ENCODE data around the gene PCED1B. TPM values are rescaled to one million over a fixed set of nuclear protein-coding genes. Genes with fewer than 3 reads are reported as not detected.

PCED1B gene
- total and polyA plus RNA-seq, 2 donors from 2014 or later, result 2.8 to 9.2 TPM

DNA sequence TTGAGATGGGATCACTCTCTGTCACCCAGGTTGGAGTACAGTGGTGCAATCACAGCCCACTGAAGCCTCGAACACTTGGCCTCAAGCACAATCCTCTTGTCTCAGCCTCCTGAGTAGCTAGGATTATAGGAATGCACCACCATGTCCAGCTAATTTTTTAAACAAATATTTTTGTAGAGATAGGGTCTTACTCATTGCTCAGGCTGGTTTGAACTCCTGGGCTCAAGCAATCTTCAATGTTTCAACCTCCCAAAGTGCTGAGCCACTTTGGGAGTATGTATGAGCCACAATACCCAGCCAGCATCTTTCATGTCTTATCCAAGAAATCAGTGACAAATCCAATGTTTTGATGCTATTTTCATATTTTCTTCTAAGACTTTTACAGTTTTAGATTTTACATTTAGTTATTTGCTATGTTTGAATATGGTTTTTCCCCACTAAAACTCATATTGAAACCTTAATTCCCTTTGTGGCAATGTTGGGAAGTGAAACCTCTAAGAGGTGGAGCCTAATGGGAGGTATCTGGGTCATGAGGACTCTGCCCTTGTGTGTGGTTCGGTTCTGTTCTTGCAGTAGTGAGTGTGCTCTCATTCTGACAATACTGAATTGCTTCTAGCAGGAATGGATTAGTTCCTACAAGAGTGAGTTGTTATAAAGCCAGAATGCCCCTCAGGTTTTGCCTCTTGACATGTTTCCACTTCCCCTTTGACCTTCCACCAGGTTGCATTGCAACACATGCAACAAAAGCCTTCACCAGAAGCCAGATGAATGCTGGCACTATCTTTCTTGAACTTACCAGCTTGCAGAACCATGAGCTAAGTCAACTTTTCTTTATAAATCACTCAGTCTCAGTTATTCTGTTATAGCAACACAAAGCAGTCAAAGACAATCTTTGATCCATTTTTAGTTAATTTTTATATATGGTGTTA is 81.2 kb downstream of the PCED1B start:
- DNase-seq (no peak), FAIRE-seq (no peak)
- Histone ChIP-seq H3K27me3 (ENCODE audit: control insufficient read depth, insufficient read depth, low read length) (no peaks in the 10 kb centered on the region), H3K4me1 (ENCODE audit: control insufficient read depth in 2 of 3, insufficient read depth in 2 of 3, low read depth in 1 of 3, low read length in 3 of 3) (no peaks in the 10 kb centered on the region), H3K9me3 (ENCODE audit: control insufficient read depth in 2 of 3, insufficient read depth in 1 of 3, low read length in 3 of 3) (peaks cover 0 to 2% (median 0%) of the 10 kb centered on the region in 3 donors), H3K9ac (ENCODE audit: low read length in 3 of 3) (no peak overlapping the region), H3K4me3 (ENCODE audit: low read length in 3 of 3) (no peak overlapping the region), H3K27ac (ENCODE audit: low read depth in 2 of 2, low read length in 2 of 2) (no peak overlapping the region), H3K36me3 (ENCODE audit: control insufficient read depth in 2 of 3, insufficient read depth in 3 of 3, low read length in 3 of 3) (no peaks in the 10 kb centered on the region)
- intact Hi-C loops (cut with DNase I), result no loop called here
- TF ChIP-seq, protein P1, sequence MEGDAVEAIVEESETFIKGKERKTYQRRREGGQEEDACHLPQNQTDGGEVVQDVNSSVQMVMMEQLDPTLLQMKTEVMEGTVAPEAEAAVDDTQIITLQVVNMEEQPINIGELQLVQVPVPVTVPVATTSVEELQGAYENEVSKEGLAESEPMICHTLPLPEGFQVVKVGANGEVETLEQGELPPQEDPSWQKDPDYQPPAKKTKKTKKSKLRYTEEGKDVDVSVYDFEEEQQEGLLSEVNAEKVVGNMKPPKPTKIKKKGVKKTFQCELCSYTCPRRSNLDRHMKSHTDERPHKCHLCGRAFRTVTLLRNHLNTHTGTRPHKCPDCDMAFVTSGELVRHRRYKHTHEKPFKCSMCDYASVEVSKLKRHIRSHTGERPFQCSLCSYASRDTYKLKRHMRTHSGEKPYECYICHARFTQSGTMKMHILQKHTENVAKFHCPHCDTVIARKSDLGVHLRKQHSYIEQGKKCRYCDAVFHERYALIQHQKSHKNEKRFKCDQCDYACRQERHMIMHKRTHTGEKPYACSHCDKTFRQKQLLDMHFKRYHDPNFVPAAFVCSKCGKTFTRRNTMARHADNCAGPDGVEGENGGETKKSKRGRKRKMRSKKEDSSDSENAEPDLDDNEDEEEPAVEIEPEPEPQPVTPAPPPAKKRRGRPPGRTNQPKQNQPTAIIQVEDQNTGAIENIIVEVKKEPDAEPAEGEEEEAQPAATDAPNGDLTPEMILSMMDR (IDR thresholded peaks at IDR 0.05; ENCODE audit: borderline replicate concordance, extremely low read depth, insufficient read depth), result no peak

DNA sequence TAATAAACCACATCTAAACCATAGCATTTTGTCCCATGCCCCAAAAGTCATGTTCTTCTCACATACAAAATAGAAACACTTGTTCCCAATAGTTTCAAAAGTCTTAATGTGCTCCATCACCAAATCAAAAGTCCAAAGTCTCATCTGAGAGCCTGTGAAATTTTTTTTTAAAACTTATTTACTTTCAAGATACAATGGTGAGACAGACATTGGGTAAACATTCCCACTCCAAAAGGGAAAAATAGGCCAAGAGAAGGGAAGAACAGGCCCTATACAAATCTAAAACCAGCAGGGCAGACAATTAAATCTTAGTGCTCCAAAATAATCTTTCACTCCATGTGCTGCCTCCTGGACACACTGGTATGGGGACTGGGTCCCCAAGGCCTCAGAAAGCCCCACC is 84.7 kb downstream of the PCED1B start:
- Histone ChIP-seq H3K27ac (ENCODE audit: low read depth in 2 of 2, low read length in 2 of 2) (no peak overlapping the region), H3K4me1 (ENCODE audit: control insufficient read depth in 2 of 3, insufficient read depth in 2 of 3, low read depth in 1 of 3, low read length in 3 of 3) (no peaks in the 10 kb centered on the region), H3K9ac (ENCODE audit: low read length in 3 of 3) (no peak overlapping the region), H3K36me3 (ENCODE audit: control insufficient read depth in 2 of 3, insufficient read depth in 3 of 3, low read length in 3 of 3) (no peaks in the 10 kb centered on the region), H3K27me3 (ENCODE audit: control insufficient read depth, insufficient read depth, low read length) (no peaks in the 10 kb centered on the region), H3K9me3 (ENCODE audit: control insufficient read depth in 2 of 3, insufficient read depth in 1 of 3, low read length in 3 of 3) (peaks cover 0 to 2% (median 0%) of the 10 kb centered on the region in 3 donors), H3K4me3 (ENCODE audit: low read length in 3 of 3) (no peak overlapping the region)
- TF ChIP-seq, protein P1 (IDR thresholded peaks at IDR 0.05; ENCODE audit: borderline replicate concordance, extremely low read depth, insufficient read depth), result no peak
- FAIRE-seq (no peak), DNase-seq (no peak)
- intact Hi-C loops (cut with DNase I), result no loop called here

DNA sequence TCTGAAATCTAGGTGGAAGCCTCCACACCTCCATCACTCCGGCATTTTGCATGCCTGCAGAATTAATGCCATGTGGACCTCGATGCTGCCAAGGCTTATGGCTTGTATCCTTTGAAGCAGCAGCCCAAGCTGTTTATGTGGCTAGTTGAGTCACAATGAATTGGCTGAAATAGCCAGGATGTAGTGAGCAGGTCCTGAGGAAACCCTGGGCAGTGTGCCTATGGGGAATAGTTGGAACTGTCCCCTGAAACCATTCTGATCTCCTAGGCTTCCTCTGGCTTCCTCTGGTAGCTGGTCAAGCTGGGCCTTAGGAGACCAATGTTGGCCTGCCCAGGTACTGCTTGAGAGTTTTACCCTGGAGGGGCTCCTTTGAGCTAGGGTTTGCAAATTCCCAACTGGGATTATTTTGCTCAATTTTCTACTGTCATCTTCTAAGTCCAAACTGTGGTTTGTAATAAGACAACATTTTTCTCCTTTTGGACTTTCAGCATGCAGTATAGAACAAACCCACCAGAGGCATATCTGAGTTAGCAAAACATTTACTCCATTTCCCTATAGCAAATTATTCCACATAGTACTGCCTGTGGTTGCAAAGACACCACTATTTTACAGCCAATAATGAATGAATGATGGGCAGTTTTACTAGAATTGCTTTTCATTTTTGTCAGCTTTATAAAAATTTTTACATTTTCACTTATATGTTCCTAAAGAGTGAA is 85.5 kb downstream of the PCED1B start:
- peaks cover 0 to 2% (median 0%) of the 10 kb centered on the region in 3 donors for H3K9me3 ChIP-seq (ENCODE audit: control insufficient read depth in 2 of 3, insufficient read depth in 1 of 3, low read length in 3 of 3)
- TF ChIP-seq, protein P1 (IDR thresholded peaks at IDR 0.05; ENCODE audit: borderline replicate concordance, extremely low read depth, insufficient read depth), result no peak
- H3K27ac ChIP-seq (ENCODE audit: low read depth in 2 of 2, low read length in 2 of 2), result no peak overlapping the region
- no peak overlapping the region for H3K4me3 ChIP-seq (ENCODE audit: low read length in 3 of 3)
- H3K4me1 ChIP-seq (ENCODE audit: control insufficient read depth in 2 of 3, insufficient read depth in 2 of 3, low read depth in 1 of 3, low read length in 3 of 3), result no peaks in the 10 kb centered on the region
- DNase-seq (no peak), FAIRE-seq (no peak)
- no peaks in the 10 kb centered on the region for H3K36me3 ChIP-seq (ENCODE audit: control insufficient read depth in 2 of 3, insufficient read depth in 3 of 3, low read length in 3 of 3)
- H3K27me3 ChIP-seq (ENCODE audit: control insufficient read depth, insufficient read depth, low read length), result no peaks in the 10 kb centered on the region
- H3K9ac ChIP-seq (ENCODE audit: low read length in 3 of 3), result no peak overlapping the region
- intact Hi-C loops (cut with DNase I), result no loop called here
